K562 (cell line): ENCODE measurements around the gene OSBPL3. TPM values are rescaled to one million over a fixed set of nuclear protein-coding genes. Genes with fewer than 3 reads are reported as not detected.

Source experiments
- ARID1B ChIP-seq: fragments of 450-650 bp; IDR thresholded peaks from 2 replicates; pipeline ENCODE4 v1.6.1; 2016; ENCODE audit warnings: antibody characterized with exemption, mild to moderate bottlenecking, inconsistent platforms
- CBFA2T2 ChIP-seq: fragments of 450-650 bp; conservative IDR thresholded peaks from 2 replicates; pipeline ENCODE4 v1.6.1; 2017; ENCODE audit warnings: mild to moderate bottlenecking
- CREB1 ChIP-seq, 2 experiments: sonication (generic) in 1 of 2; formaldehyde crosslinking in 1 of 2; IDR thresholded peaks; 2 replicates each; pipeline versions ENCODE4 v1.6.1 to v1.8.0; 2012 to 2022; ENCODE audit warnings: inconsistent platforms in 1 of 2, mild to moderate bottlenecking in 1 of 2, missing genetic modification reagents in 1 of 2, moderate library complexity in 1 of 2
- CTBP1 ChIP-seq: fragments of 450-650 bp; IDR thresholded peaks from 2 replicates; pipeline ENCODE4 v1.6.1; 2016; ENCODE audit warnings: borderline replicate concordance
- CXXC5 ChIP-seq: fragments of 250-450 bp; sonication (Bioruptor Pico); IDR thresholded peaks from 2 replicates; pipeline ENCODE4 v1.8.0; 2022; ENCODE audit warnings: inconsistent platforms, mild to moderate bottlenecking, moderate library complexity
- EP300 ChIP-seq: IDR thresholded peaks from 2 replicates; pipeline ENCODE4 v1.6.1; 2012; ENCODE audit warnings: low read length, improper control_type of control experiment
- ESRRA ChIP-seq: fragments of 450-650 bp; IDR thresholded peaks from 2 replicates; pipeline ENCODE4 v1.6.1; 2014; ENCODE audit warnings: low read depth, mild to moderate bottlenecking, moderate library complexity, borderline replicate concordance
- ETV1 ChIP-seq: fragments of 450-650 bp; conservative IDR thresholded peaks from 2 replicates; pipeline ENCODE4 v1.6.1; 2016; ENCODE audit warnings: missing genetic modification characterization, control low read depth, low read depth, missing compliant biosample characterization
- FOSL1 ChIP-seq: fragments of 200-800 bp; sonication (Bioruptor generic); conservative IDR thresholded peaks from 2 replicates; pipeline ENCODE4 v1.6.1; 2016; ENCODE audit warnings: missing genetic modification characterization, missing compliant biosample characterization
- FOXJ2 ChIP-seq: fragments of 200-800 bp; sonication (Bioruptor generic); IDR thresholded peaks from 2 replicates; pipeline ENCODE4 v1.6.1; 2016; ENCODE audit warnings: missing genetic modification characterization, missing compliant biosample characterization
- GABPA ChIP-seq: fragments of 200-800 bp; sonication (Bioruptor generic); conservative IDR thresholded peaks from 2 replicates; pipeline ENCODE4 v1.6.1; 2016; ENCODE audit warnings: low read depth, missing genetic modification characterization, missing compliant biosample characterization
- JUND ChIP-seq, 2 experiments: IDR thresholded peaks; 2 replicates in 1 of 2; 3 replicates in 1 of 2; pipeline ENCODE4 v1.6.1; 2011; ENCODE audit warnings: borderline replicate concordance in 2 of 2, low read depth in 2 of 2, low read length in 2 of 2, improper control_type of control experiment in 1 of 2, missing biosample characterization in 1 of 2, missing genetic modification characterization in 1 of 2, missing genetic modification reagents in 1 of 2
- MEF2D ChIP-seq: conservative IDR thresholded peaks from 2 replicates; pipeline ENCODE4 v1.6.1; 2016; ENCODE audit warnings: low read depth, missing genetic modification characterization, missing compliant biosample characterization
- NCOR1 ChIP-seq: fragments of 450-650 bp; IDR thresholded peaks from 2 replicates; pipeline ENCODE4 v1.6.1; 2016; ENCODE audit warnings: mild to moderate bottlenecking, moderate library complexity
- NEUROD1 ChIP-seq: fragments of 150-350 bp; IDR thresholded peaks from 2 replicates; pipeline ENCODE4 v1.6.1; 2014; ENCODE audit warnings: borderline replicate concordance, low read length, low read depth; ENCODE audit not compliant: partially characterized antibody
- NR2C2 ChIP-seq, 2 experiments: fragments of 200-800 bp in 1 of 2; sonication (Bioruptor generic) in 1 of 2; sonication (generic) in 1 of 2; formaldehyde crosslinking in 1 of 2; IDR thresholded peaks; 2 replicates each; pipeline versions ENCODE4 v1.6.1 to v1.8.0; 2016 to 2022; ENCODE audit warnings: mild to moderate bottlenecking in 1 of 2, missing compliant biosample characterization in 1 of 2, missing genetic modification characterization in 1 of 2, missing genetic modification reagents in 1 of 2
- RCOR1 ChIP-seq, 2 experiments: IDR thresholded peaks; 2 replicates each; pipeline ENCODE4 v1.6.1; 2012; ENCODE audit warnings: low read depth in 2 of 2, low read length in 2 of 2, borderline replicate concordance in 1 of 2, improper control_type of control experiment in 1 of 2
- SMARCC2 ChIP-seq: fragments of 450-650 bp; IDR thresholded peaks from 2 replicates; pipeline ENCODE4 v1.6.1; 2017; ENCODE audit warnings: antibody characterized with exemption, moderate library complexity, mild to moderate bottlenecking, low read depth
- SNRNP70 ChIP-seq: fragments of 200-400 bp; formaldehyde crosslinking; optimal IDR thresholded peaks from 2 replicates; pipeline ENCODE3; 2017; ENCODE audit warnings: low read depth, low read length
- SOX6 ChIP-seq: fragments of 450-650 bp; IDR thresholded peaks from 2 replicates; pipeline ENCODE4 v1.6.1; 2014; ENCODE audit warnings: mild to moderate bottlenecking
- SRF ChIP-seq, 2 experiments: fragments of 250-450, 450-650 bp in 1 of 2; sonication (Bioruptor Pico) in 1 of 2; sonication (generic) in 1 of 2; formaldehyde crosslinking; IDR thresholded peaks; 2 replicates each; pipeline versions ENCODE4 v1.5.0 to v1.5.1; 2020 to 2022; ENCODE audit warnings: mild to moderate bottlenecking in 1 of 2, missing genetic modification reagents in 1 of 2
- SRSF1 ChIP-seq: fragments of 200-400 bp; formaldehyde crosslinking; IDR thresholded peaks from 2 replicates; pipeline ENCODE4 v1.6.1; 2017; ENCODE audit warnings: mild to moderate bottlenecking, low read depth, low read length, moderate library complexity
- TBL1XR1 ChIP-seq, 2 experiments: IDR thresholded peaks; 2 replicates each; pipeline ENCODE4 v1.6.1; 2012; ENCODE audit warnings: improper control_type of control experiment in 2 of 2, low read length in 2 of 2, mild to moderate bottlenecking in 1 of 2
- TCF3 ChIP-seq: sonication (generic); formaldehyde crosslinking; IDR thresholded peaks from 2 replicates; pipeline ENCODE4 v1.4.0; 2020; ENCODE audit warnings: mild to moderate bottlenecking, missing genetic modification reagents
- TRIM24 ChIP-seq, 2 experiments: fragments of 450-650 bp; IDR thresholded peaks; 2 replicates each; pipeline ENCODE4 v1.6.1; 2016
- ZNF584 ChIP-seq: fragments of 200-800 bp; sonication (Bioruptor generic); IDR thresholded peaks from 2 replicates; pipeline ENCODE4 v1.6.1; 2016; ENCODE audit warnings: low read depth, mild to moderate bottlenecking, missing genetic modification characterization, missing compliant biosample characterization
- polyA plus RNA-seq, 8 experiments: library from polyadenylated mRNA; depleted of rRNA in 4 of 8; stranded (reverse) in 5 of 8; unstranded in 3 of 8; fragments of >200 nt; fragmentation: Nextera tagmentation in 2 of 8; fragmentation: Illumina TruSeq in 1 of 8; extraction: Ambion mirVana in 2 of 8; extraction: Trizol in 1 of 8; gene quantifications; 2 replicates each; pipeline versions ENCODE4 v1.2.1 to v1.2.3, GENCODE V29; 2011 to 2014; ENCODE audit warnings: inconsistent platforms in 1 of 8, missing spikeins in 1 of 8
- total RNA-seq, 7 experiments: library from RNA; depleted of rRNA in 6 of 7; stranded (reverse); fragments of >200 nt in 6 of 7; fragmentation: Illumina TruSeq in 2 of 7; extraction: Trizol in 2 of 7; gene quantifications; 2 replicates each; pipeline versions ENCODE4 v1.2.1 to v1.2.3, GENCODE V29; 2011 to 2021; ENCODE audit warnings: low replicate concordance in 1 of 7
- TF ChIP-seq, protein P1 (sequence below): fragments of 450-650 bp; IDR thresholded peaks from 2 replicates; pipeline ENCODE4 v1.6.1; 2016; ENCODE audit warnings: low read depth, mild to moderate bottlenecking, moderate library complexity

Gene OSBPL3
- total and polyA plus RNA-seq, 9 of the 15 experiments (the other 6 are each of a cell fraction or from before 2014, with no cell fraction given), result 4.8 to 37.2 (median 26.5) TPM

DNA sequence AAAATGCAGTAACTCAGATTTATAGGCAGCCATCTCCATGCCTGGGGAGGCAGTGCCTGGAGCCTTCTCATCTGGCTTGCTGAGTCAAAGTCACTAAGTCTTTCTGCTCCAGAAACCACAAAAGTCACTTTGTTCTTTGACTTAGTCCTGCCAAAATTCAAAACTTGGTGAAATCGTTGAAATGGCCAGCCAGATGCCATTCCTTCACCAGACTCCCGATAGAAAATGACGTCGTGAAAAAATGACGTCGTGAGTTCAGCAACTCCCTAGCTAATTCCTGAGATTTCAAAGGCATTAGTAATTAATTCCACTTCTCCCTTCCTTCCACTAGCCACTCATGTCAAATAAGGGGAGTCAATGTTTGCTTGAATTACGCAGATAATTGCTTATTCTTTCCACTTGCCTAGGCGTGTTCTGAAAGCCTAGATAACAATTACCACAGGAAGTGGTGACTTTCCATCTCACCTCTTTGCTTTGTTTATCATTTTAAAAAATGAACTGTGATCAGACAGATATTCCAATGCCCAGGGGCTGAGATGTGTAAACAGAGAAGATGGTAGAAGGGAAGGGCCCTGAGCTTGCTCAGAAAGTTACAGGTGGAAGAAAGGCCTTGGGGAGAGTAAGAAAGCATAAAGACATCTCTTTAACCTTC, 48.5 kb upstream of the OSBPL3 start (continued):
- TF ChIP-seq ZNF584, result peak; percentile 60; the same call in 1 of the 2 replicates
- peak; percentile 31; the same call in 1 of the 2 replicates for TF ChIP-seq ESRRA
- 0 out of 2 replicates have a peak, but pooled peaks have one; percentile 56 for TF ChIP-seq FOXJ2 (tag)
- peak; percentile 68 for TF ChIP-seq GABPA
- no peak for TF ChIP-seq NR2C2 (CRISPR knock-in tag; IDR thresholded peaks at IDR 0.05)
- no peak for TF ChIP-seq NR2C2 (tag; IDR thresholded peaks at IDR 0.05)
- peak in 1 of 2 experiments; percentile 23; a peak in 1 of 4 replicates for TF ChIP-seq TRIM24 (IDR thresholded peaks at IDR 0.05)
- TF ChIP-seq NCOR1, result peak; percentile 34; the same call in 1 of the 2 replicates
- 0 out of 2 replicates have a peak, but pooled peaks have one; percentile 47 for TF ChIP-seq MEF2D (tag)
- no peak for TF ChIP-seq NEUROD1
- TF ChIP-seq CREB1 (IDR thresholded peaks at IDR 0.05), result no peak
- TF ChIP-seq CREB1 (CRISPR knock-in tag; IDR thresholded peaks at IDR 0.05), result 0 out of 2 replicates have a peak, but pooled peaks have one; percentile 21
- peak; percentile 31; the same call in 1 of the 2 replicates for TF ChIP-seq CBFA2T2
- TF ChIP-seq SMARCC2, result peak; percentile 34; the same call in 1 of the 2 replicates
- TF ChIP-seq ETV1 (tag), result peak; percentile 50; the same call in 1 of the 2 replicates
- TF ChIP-seq RCOR1 (IDR thresholded peaks at IDR 0.05; ENCODE audit: borderline replicate concordance in 1 of 2, low read depth in 2 of 2, low read length in 2 of 2), result peak in 1 of 2 experiments; percentile 76; a peak in 2 of 4 replicates
- TF ChIP-seq CXXC5 (CRISPR knock-in tag), result peak; percentile 28; the same call in 1 of the 2 replicates
- TF ChIP-seq CTBP1, result peak; percentile 56; the same call in 1 of the 2 replicates
- peak in 1 of 2 experiments; percentile 48; a peak in 1 of 4 replicates for TF ChIP-seq TBL1XR1 (IDR thresholded peaks at IDR 0.05; ENCODE audit: low read length in 2 of 2)
- TF ChIP-seq ARID1B, result peak; percentile 71; the same call in 1 of the 2 replicates
- TF ChIP-seq TCF3 (CRISPR knock-in tag), result peak; percentile 63
- peak; percentile 92 for TF ChIP-seq SOX6
- no peak for TF ChIP-seq SNRNP70
- no peak for TF ChIP-seq SRF (CRISPR knock-in tag; IDR thresholded peaks at IDR 0.05)
- TF ChIP-seq, protein P1, sequence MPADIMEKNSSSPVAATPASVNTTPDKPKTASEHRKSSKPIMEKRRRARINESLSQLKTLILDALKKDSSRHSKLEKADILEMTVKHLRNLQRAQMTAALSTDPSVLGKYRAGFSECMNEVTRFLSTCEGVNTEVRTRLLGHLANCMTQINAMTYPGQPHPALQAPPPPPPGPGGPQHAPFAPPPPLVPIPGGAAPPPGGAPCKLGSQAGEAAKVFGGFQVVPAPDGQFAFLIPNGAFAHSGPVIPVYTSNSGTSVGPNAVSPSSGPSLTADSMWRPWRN, result peak; percentile 74
- TF ChIP-seq FOSL1 (tag), result peak; percentile 89
- 0 out of 2 replicates have a peak, but pooled peaks have one; percentile 31 for TF ChIP-seq JUND (IDR thresholded peaks at IDR 0.05; ENCODE audit: borderline replicate concordance, low read depth, low read length)
- TF ChIP-seq JUND (tag; IDR thresholded peaks at IDR 0.05; ENCODE audit: borderline replicate concordance, low read depth, low read length), result peak; percentile 55; the same call in 2 of the 3 replicates
- peak; percentile 51; the same call in 1 of the 2 replicates for TF ChIP-seq EP300
- no peak for TF ChIP-seq SRSF1
